Activated CD4-positive, alpha-beta T cell treated with anti-CD3 and anti-CD28 coated beads for 36 hours (primary cell): Measurements from ENCODE around the gene OR1S2. TPM values are rescaled to one million over a fixed set of nuclear protein-coding genes. Genes with fewer than 3 reads are reported as not detected.
"Not testable (repeated sequence)": the region's sequence is repeated elsewhere in the genome, so short reads cannot be mapped to it uniquely, and the experiment has no call there.

Experiments
- ATAC-seq: fragments of 200-7000 bp; cut with Tn5 transposase; one replicate; pipeline ENCODE4 v1.10.0; 2021; ENCODE audit warnings: mild to moderate bottlenecking, moderate library complexity
- CTCF ChIA-PET: fragments of 350-600 bp; sonication (Branson Sonifier 250); formaldehyde crosslinking; loops from one replicate; lab custom pipeline; 2021; ENCODE audit warnings: antibody characterized with exemption; lab: Charles Lee
- POLR2A ChIA-PET: fragments of 350-600 bp; sonication (Branson Sonifier 250); formaldehyde crosslinking; loops from one replicate; lab custom pipeline; 2021; ENCODE audit warnings: antibody characterized with exemption, inconsistent platforms; lab: Charles Lee
- DNase-seq: peaks from one replicate; pipeline ENCODE4 v3.0.0-alpha.2; 2020
- H3K27ac Mint-ChIP-seq: one replicate; pipeline ENCODE4 v1.8.0; 2021; ENCODE audit warnings: mixed read lengths
- H3K27me3 Mint-ChIP-seq: one replicate; pipeline ENCODE4 v1.8.0; 2021; ENCODE audit warnings: mixed read lengths
- H3K36me3 Mint-ChIP-seq: one replicate; pipeline ENCODE4 v1.8.0; 2021; ENCODE audit warnings: low read depth, mixed read lengths
- H3K4me1 Mint-ChIP-seq: one replicate; pipeline ENCODE4 v1.8.0; 2021; ENCODE audit warnings: mixed read lengths
- H3K4me3 Mint-ChIP-seq: one replicate; pipeline ENCODE4 v1.8.0; 2021; ENCODE audit warnings: mild to moderate bottlenecking, moderate library complexity, mixed read lengths
- H3K9me3 Mint-ChIP-seq: one replicate; pipeline ENCODE4 v1.8.0; 2021; ENCODE audit warnings: low read depth, mixed read lengths
- intact Hi-C, 2 experiments: fragments of 100-400 bp; cut with DNase I in 1 of 2; cut with micrococcal nuclease in 1 of 2; formaldehyde crosslinking; loops; one replicate each; pipeline versions ENCODE4 v1.14.2 to v1.15.1; 2022 to 2024; cut with DNase I, micrococcal nuclease
- total RNA-seq, 2 experiments: library from RNA; stranded (reverse); gene quantifications; one replicate each; pipeline ENCODE4 v1.2.3, GENCODE V29; 2021

OR1S2 gene, protein sequence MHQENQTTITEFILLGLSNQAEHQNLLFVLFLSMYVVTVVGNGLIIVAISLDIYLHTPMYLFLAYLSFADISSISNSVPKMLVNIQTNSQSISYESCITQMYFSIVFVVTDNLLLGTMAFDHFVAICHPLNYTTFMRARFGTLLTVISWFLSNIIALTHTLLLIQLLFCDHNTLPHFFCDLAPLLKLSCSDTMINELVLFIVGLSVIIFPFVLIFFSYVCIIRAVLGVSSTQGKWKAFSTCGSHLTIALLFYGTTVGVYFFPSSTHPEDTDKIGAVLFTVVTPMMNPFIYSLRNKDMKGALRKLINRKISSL
- total RNA-seq: not detected

DNA sequence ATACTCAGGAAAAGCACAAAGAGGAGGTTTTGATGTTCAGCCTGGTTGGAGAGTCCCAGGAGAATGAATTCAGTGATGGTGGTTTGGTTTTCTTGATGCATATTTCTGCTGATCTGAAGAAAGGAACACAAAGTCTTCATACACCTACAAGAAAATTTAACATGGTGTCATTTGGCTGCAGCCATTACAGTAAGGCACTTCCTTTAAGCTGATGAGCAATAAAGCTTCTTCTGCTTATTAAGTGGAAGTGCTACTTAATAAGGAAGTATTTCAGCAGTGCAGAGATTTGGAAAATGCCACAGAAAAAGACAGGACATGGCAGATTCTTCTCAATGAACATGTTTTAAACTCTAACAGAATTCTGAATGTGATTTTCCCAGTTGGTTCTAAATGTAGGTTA is at the start of gene OR1S2:
OR1S2 (minus strand) TSS at position 101 of the 400 bp plus-strand sequence; CDS start at position 101, 0 bp downstream.
- Mint-ChIP-seq H3K4me3 (no peak within 1 kb of the TSS), H3K9me3 (no peaks in the 10 kb centered on the region), H3K27me3 (peaks cover 23% of the 10 kb centered on the region), H3K36me3 (no peaks in the 10 kb centered on the region), H3K4me1 (no peaks in the 10 kb centered on the region), H3K27ac (no peak within 1 kb of the TSS)
- no peak for ATAC-seq
- CTCF ChIA-PET: no interaction called here
- no peak for DNase-seq
- intact Hi-C loops: no loop called here
- POLR2A ChIA-PET: no interaction called here

DNA sequence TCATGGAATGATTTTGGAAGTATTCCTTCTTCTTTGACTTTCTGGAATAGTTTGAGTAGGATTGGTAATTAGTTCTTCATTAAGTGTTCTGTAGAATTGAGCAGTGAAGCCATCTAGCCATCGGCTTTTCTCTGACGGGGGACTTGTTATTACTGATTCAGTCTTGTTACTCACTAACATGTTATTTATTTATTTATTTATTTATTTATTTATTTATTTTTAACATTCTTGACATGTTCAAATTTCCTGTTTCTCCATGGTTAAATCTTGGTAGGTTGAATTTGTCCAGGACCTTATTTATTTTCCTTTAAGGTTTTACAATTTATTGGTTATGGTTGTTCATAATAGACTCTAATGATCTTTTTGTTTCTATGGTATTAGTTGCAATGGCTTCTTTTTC is 40.0 kb upstream of the OR1S2 start:
- intact Hi-C loops: no loop called here
- no peak for DNase-seq
- ChIA-PET CTCF (no interaction called here), POLR2A (no interaction called here)
- Mint-ChIP-seq H3K27ac (no peak overlapping the region), H3K4me3 (no peak overlapping the region), H3K4me1 (no peaks in the 10 kb centered on the region), H3K9me3 (peaks cover 8% of the 10 kb centered on the region), H3K27me3 (peaks cover 28% of the 10 kb centered on the region), H3K36me3 (no peaks in the 10 kb centered on the region)
- ATAC-seq: no peak

DNA sequence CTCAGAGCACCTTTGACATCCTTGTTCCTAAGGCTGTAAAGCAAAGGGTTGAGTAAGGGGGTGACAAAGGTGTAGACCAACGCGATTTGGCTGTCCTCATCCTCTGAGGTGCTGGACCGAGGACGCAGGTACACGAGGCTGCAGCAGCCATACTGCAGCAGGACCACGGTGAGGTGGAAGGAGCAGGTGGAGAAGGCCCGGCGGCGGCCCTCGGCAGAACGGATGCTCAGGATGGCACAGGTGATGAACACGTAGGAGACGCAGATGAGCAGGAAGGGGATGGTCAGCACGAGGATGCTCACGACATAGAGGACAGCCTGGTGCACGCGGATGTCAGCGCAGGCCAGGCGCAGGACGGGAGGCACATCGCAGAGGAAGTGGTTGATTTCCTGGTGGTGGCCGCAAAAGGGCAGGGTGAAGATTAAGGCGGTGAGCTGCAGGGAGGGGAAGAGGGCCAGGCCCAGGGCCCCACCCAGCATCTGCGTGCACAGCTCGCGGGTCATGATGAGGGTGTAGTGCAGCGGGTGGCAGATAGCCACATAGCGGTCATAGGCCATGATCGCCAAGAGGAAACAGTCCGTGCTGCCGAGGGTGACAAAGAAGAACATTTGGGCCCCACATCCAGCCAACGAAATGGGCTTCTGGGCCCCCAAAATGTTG is 24.1 kb upstream of the OR1S2 start:
- no peak overlapping the region for H3K4me3 Mint-ChIP-seq
- no peaks in the 10 kb centered on the region for H3K9me3 Mint-ChIP-seq
- CTCF ChIA-PET: no interaction called here
- peaks cover 10% of the 10 kb centered on the region for H3K27me3 Mint-ChIP-seq
- ATAC-seq: no peak
- no peak for DNase-seq
- H3K36me3 Mint-ChIP-seq: no peaks in the 10 kb centered on the region
- H3K27ac Mint-ChIP-seq: no peak overlapping the region
- POLR2A ChIA-PET: no interaction called here
- intact Hi-C loops: no loop called here
- no peaks in the 10 kb centered on the region for H3K4me1 Mint-ChIP-seq

DNA sequence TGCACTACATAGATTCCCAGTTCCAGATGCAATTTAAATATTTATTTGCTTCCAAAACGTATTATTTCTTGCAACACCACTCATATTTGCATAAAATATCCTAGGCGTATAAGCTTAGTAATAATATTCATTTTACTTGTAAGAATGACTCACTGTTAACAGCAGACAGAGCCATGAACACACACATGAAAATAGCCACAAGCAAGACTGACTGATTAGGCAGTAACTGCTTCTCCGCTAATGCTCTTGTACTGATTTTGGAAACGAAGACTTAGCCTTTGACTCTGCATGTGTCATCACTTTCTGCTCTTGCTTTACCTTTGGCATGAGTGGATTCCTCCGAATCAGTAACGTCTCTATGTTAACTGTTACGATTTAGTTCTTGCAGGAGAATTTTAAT is 18.8 kb upstream of the OR1S2 start:
- Mint-ChIP-seq H3K27ac (no peak overlapping the region), H3K9me3 (no peaks in the 10 kb centered on the region), H3K4me3 (no peak overlapping the region), H3K36me3 (no peaks in the 10 kb centered on the region), H3K4me1 (no peaks in the 10 kb centered on the region), H3K27me3 (peaks cover 5% of the 10 kb centered on the region)
- ATAC-seq (no peak), DNase-seq (no peak)
- POLR2A ChIA-PET: no interaction called here
- CTCF ChIA-PET: no interaction called here
- intact Hi-C loops: no loop called here

DNA sequence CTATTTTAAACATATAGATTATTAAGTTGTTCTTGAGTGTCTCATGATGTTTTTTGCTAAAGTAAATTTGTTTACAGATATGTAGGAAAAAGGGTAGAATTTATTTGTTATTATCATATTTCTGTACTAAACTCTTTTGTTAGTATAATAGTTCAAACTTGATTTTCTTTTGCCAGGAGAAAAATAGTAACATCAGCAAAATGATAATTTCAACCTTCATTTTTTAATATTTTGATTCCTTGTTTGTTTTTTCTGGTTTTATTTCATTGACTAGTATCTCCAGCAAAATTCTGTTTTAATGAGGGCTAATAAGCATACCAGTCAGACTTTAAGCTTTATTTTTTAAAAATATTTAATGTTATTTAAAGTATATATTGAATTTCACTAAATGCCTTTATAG is 12.5 kb upstream of the OR1S2 start:
- Mint-ChIP-seq H3K36me3 (no peaks in the 10 kb centered on the region), H3K4me3 (no peak overlapping the region), H3K27ac (no peak overlapping the region), H3K9me3 (no peaks in the 10 kb centered on the region), H3K27me3 (peaks cover 3% of the 10 kb centered on the region), H3K4me1 (no peaks in the 10 kb centered on the region)
- ATAC-seq: no peak
- ChIA-PET CTCF (no interaction called here), POLR2A (no interaction called here)
- no peak for DNase-seq
- intact Hi-C loops: no loop called here

GRCh38 chr11:58212420-58212819 is 8.5 kb upstream of the OR1S2 start, which contains the start of gene OR1S1:
OR1S1 (plus strand) TSS chr11:58212720.
- CTCF ChIA-PET, H3K9me3 Mint-ChIP-seq, intact Hi-C loops, H3K4me1 Mint-ChIP-seq, POLR2A ChIA-PET, H3K27ac Mint-ChIP-seq, DNase-seq, H3K4me3 Mint-ChIP-seq, ATAC-seq, H3K36me3 Mint-ChIP-seq: not testable (repeated sequence)
- H3K27me3 Mint-ChIP-seq: peaks cover 10% of the 10 kb centered on the region

GRCh38 chr11:58199271-58199670 is 4.7 kb downstream of the OR1S2 start:
- ChIA-PET POLR2A (no interaction called here), CTCF (no interaction called here)
- H3K9me3 Mint-ChIP-seq: peaks cover 6% of the 10 kb centered on the region
- no peak overlapping the region for H3K4me3 Mint-ChIP-seq
- no peaks in the 10 kb centered on the region for H3K4me1 Mint-ChIP-seq
- H3K27me3 Mint-ChIP-seq: peaks cover 23% of the 10 kb centered on the region
- no peak overlapping the region for H3K27ac Mint-ChIP-seq
- ATAC-seq (no peak), DNase-seq (no peak)
- intact Hi-C loops: no loop called here
- no peaks in the 10 kb centered on the region for H3K36me3 Mint-ChIP-seq

DNA sequence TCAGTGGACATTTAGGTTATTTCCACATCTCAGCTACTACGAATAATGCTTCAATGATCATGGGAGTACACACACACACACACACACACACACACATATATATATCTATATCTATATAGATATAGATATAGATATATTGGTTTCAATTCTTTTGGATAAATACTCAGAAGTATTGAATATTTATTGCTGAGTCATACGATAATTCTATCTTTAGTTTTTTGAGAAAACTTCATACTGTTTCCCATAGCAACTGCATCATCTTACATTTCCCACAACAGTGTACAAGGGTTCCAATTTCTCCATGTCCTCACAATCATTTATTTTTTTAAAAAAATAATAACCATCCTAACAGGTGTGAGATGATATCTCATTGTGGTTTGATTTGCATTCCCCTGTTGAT is 8.0 kb downstream of the OR1S2 start:
- Mint-ChIP-seq H3K27me3 (peaks cover 10% of the 10 kb centered on the region), H3K27ac (no peak overlapping the region), H3K4me1 (no peaks in the 10 kb centered on the region), H3K4me3 (no peak overlapping the region), H3K9me3 (peaks cover 6% of the 10 kb centered on the region), H3K36me3 (no peaks in the 10 kb centered on the region)
- DNase-seq: no peak
- CTCF ChIA-PET: no interaction called here
- POLR2A ChIA-PET: no interaction called here
- no peak for ATAC-seq
- intact Hi-C loops: no loop called here

- intact Hi-C loops: no loop called here
- no peak overlapping the region for H3K4me3 Mint-ChIP-seq
These were observed 10.6 kb downstream of the OR1S2 start for GRCh38 chr11:58193391-58193790.

GRCh38 chr11:58192229-58192628 is 11.7 kb downstream of the OR1S2 start:
- DNase-seq (no peak), ATAC-seq (no peak)
- H3K27me3 Mint-ChIP-seq: peaks cover 3% of the 10 kb centered on the region
- H3K36me3 Mint-ChIP-seq: no peaks in the 10 kb centered on the region
- intact Hi-C loops: no loop called here
- no peaks in the 10 kb centered on the region for H3K4me1 Mint-ChIP-seq
- no peak overlapping the region for H3K27ac Mint-ChIP-seq
- H3K9me3 Mint-ChIP-seq: no peaks in the 10 kb centered on the region
- no peak overlapping the region for H3K4me3 Mint-ChIP-seq
- CTCF ChIA-PET: no interaction called here
- POLR2A ChIA-PET: no interaction called here

More at GRCh38 chr11:58193391-58193790, 10.6 kb downstream of the OR1S2 start:
- ChIA-PET CTCF (no interaction called here), POLR2A (no interaction called here)
- no peaks in the 10 kb centered on the region for H3K4me1 Mint-ChIP-seq
- H3K27ac Mint-ChIP-seq: no peak overlapping the region
- DNase-seq (no peak), ATAC-seq (no peak)
- peaks cover 6% of the 10 kb centered on the region for H3K9me3 Mint-ChIP-seq
- H3K36me3 Mint-ChIP-seq: no peaks in the 10 kb centered on the region
- H3K27me3 Mint-ChIP-seq: peaks cover 3% of the 10 kb centered on the region

GRCh38 chr11:58188770-58189169 is 15.2 kb downstream of the OR1S2 start, which contains the start of gene OR9Q2:
OR9Q2 (plus strand) TSS chr11:58189070; CDS start chr11:58190491, 1,421 bp downstream.
- intact Hi-C loops: no loop called here
- H3K27ac Mint-ChIP-seq: no peak within 1 kb of the TSS
- no peaks in the 10 kb centered on the region for H3K4me1 Mint-ChIP-seq

GRCh38 chr11:58186938-58187337 is 17.0 kb downstream of the OR1S2 start:
- Mint-ChIP-seq H3K9me3 (no peaks in the 10 kb centered on the region), H3K4me3 (no peak overlapping the region), H3K27ac (no peak overlapping the region), H3K36me3 (no peaks in the 10 kb centered on the region), H3K4me1 (no peaks in the 10 kb centered on the region), H3K27me3 (peaks cover 3% of the 10 kb centered on the region)
- DNase-seq (no peak), ATAC-seq (no peak)
- intact Hi-C loops: no loop called here
- CTCF ChIA-PET: no interaction called here
- POLR2A ChIA-PET: no interaction called here

More at GRCh38 chr11:58188770-58189169, 15.2 kb downstream of the OR1S2 start, which contains the start of gene OR9Q2:
- peaks cover 3% of the 10 kb centered on the region for H3K27me3 Mint-ChIP-seq
- H3K4me3 Mint-ChIP-seq: no peak within 1 kb of the TSS
- ATAC-seq (no peak), DNase-seq (no peak)
- ChIA-PET CTCF (no interaction called here), POLR2A (no interaction called here)
- no peaks in the 10 kb centered on the region for H3K36me3 Mint-ChIP-seq
- no peaks in the 10 kb centered on the region for H3K9me3 Mint-ChIP-seq
